ENCODE results near the gene NIT1.

- TF ChIP-seq CTCF (IDR thresholded peaks at IDR 0.05) (no peak), POLR2A (IDR thresholded peaks at IDR 0.05) (no peak)
Observed at GRCh38 chr1:161122967-161123366, 5.1 kb downstream of the NIT1 start.
